Fibroblast of the aortic adventitia (primary cell): Measurements from ENCODE around the gene CCDC177. TPM values are rescaled to one million over a fixed set of nuclear protein-coding genes. Genes with fewer than 3 reads are reported as not detected.
A peak's percentile ranks its signal among the peaks of the same experiment; 100 is the strongest.

Experiments used
- DNase-seq: peaks from one replicate; pipeline ENCODE4 v3.0.0-alpha.2; 2010; ENCODE audit warnings: low read depth
- H3K4me3 ChIP-seq: 2 replicates; pipeline ENCODE4 v1.5.1; 2011; ENCODE audit warnings: low read depth, mild to moderate bottlenecking, control low read depth, low read length, moderate library complexity
- total RNA-seq: library from RNA; depleted of rRNA; stranded (reverse); fragments of >200 nt; gene quantifications from 2 replicates; pipeline ENCODE4 v1.2.3, GENCODE V29; 2012; ENCODE audit warnings: low replicate concordance
- TF ChIP-seq, protein P1 (sequence below): IDR thresholded peaks from 2 replicates; pipeline ENCODE4 v1.5.1; 2011; ENCODE audit warnings: mild to moderate bottlenecking, low read length, control low read depth, inconsistent platforms; ENCODE audit not compliant: insufficient read depth

CCDC177 gene
- total RNA-seq, 1 donor: not detected

GRCh38 chr14:69573205-69573830 lies 1.4 kb downstream of the CCDC177 start:
- no peak overlapping the region for H3K4me3 ChIP-seq
- no peak for DNase-seq
- TF ChIP-seq, protein P1, sequence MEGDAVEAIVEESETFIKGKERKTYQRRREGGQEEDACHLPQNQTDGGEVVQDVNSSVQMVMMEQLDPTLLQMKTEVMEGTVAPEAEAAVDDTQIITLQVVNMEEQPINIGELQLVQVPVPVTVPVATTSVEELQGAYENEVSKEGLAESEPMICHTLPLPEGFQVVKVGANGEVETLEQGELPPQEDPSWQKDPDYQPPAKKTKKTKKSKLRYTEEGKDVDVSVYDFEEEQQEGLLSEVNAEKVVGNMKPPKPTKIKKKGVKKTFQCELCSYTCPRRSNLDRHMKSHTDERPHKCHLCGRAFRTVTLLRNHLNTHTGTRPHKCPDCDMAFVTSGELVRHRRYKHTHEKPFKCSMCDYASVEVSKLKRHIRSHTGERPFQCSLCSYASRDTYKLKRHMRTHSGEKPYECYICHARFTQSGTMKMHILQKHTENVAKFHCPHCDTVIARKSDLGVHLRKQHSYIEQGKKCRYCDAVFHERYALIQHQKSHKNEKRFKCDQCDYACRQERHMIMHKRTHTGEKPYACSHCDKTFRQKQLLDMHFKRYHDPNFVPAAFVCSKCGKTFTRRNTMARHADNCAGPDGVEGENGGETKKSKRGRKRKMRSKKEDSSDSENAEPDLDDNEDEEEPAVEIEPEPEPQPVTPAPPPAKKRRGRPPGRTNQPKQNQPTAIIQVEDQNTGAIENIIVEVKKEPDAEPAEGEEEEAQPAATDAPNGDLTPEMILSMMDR: no peak

DNA sequence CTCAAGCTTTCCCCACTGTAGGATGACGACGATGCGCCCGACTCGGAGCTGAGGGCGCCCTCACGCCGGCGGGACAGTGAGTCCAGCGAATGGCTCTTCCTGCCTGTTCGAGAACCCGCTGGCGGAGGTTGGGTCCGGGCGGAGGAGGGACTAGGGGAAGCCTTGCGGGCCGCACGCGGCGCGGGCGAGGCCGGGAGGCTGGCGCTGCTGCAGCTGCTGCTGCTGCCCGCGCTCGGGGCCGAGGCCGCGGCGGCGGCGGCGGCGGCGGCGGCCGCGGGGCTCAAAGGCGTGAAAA lies 1.9 kb downstream of the CCDC177 start:
- DNase-seq: no peak
- no peak overlapping the region for H3K4me3 ChIP-seq
- TF ChIP-seq, protein P1: no peak

DNA sequence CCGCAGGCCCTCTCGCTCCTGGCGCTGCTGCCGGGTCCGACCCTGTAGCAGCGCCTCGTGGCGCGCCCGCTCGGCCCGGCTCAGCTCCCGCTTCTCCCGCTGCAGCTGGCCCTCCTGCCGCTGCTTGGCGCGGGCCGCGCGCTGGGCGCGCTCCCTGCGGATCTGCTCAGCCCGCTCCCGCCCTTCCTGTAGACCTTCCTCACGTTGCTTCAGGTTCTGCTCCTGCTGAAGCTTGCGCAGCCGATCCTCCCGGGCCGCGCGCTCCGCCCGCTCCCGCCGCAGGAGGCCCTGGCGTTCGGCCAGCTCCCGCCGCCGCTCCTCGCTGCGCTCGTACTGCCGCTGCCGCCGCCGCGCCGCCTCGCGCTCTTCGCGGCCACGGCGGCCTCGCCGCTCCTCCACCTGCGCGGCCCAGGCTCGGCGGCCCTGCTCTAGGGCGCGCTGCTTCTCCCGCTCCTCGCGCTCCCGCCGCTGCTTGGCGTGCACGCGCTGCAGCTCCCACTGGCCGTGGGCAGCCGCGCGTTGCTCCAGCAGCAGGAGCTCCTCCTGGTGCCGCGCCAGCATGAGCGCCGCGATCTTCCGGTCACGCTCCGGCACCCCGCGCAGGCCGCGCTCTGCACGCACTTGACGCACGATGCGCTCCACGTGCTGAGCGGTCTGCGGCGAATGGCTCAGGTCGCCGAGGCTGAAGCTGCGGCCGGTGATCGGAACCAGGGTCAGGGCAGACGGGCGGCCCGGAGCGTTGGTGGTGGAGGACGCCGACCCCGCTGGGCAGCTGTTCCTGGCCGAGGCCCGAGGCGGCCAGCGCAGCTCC lies 2.4 kb downstream of the CCDC177 start:
- no peak for DNase-seq
- H3K4me3 ChIP-seq: peak overlapping the region; percentile 48
- TF ChIP-seq, protein P1: no peak

DNA sequence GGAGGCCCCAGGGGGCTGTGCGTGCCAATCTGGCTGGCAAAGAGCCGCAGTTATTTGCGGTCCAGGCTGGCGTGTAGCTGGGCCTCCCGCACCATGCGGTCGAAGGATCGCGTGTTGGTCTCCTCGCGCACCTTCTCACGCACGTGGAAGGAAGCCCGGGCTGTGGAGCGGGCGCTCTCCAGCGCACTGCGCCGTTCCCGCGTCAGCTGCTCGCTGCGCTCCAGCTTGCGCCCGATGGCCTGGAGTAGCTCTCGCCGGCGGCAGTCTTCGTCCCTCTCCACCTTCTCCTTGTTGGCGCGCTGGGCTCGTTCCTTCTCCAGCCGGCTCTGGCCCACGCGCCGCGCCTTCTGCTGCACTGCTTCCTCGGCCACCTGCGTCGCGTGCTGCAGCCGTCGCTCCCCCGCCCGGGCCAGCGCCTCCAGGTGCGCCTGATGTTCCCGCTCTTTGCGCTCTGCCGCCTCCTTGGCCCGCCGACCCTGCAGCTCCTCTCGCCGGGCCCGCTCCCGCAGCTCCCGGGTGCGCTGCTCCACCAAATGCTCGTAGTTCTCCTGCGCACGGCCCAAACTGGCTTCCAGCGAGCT lies 3.1 kb downstream of the CCDC177 start:
- H3K4me3 ChIP-seq: peak overlapping the region; percentile 48
- DNase-seq: no peak
- TF ChIP-seq, protein P1: no peak

GRCh38 chr14:69570836-69571330 lies 3.8 kb downstream of the CCDC177 start:
- no peak for DNase-seq
- TF ChIP-seq, protein P1: no peak

DNA sequence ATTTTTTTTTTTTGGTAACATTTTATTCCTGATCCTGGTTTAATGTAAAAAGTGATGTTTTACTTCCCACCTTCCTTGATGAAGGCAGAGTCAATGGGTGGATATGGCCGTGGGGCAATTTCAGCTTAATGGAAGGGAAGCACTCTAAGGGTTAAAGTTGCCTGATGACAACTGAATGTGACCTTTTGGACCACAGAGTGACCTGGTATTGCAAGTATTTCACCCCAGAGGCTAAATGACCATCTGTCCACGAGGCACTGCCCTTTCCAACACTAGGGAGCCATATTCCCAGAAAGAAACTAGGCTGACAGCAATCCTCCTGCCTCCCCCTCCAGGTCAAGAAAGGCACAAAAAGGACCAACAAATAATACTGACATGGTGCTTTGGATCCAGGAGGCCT lies 4.8 kb downstream of the CCDC177 start:
- DNase-seq: no peak
- no peak overlapping the region for H3K4me3 ChIP-seq
- TF ChIP-seq, protein P1: no peak

More at GRCh38 chr14:69570836-69571330, 3.8 kb downstream of the CCDC177 start:
- no peak overlapping the region for H3K4me3 ChIP-seq
